ENCODE measurements around the gene ZEB2. TPM values are rescaled to one million over a fixed set of nuclear protein-coding genes. Genes with fewer than 3 reads are reported as not detected.

The ZEB2 gene
- total RNA-seq, 1 experiment from 2014 or later, result 1.1 TPM

GRCh38 chr2:144458541-144458940 is 61.4 kb downstream of the ZEB2 start:
- in situ Hi-C loops (cut with HindIII; ENCODE audit: low pct_unique_long_range_greater_than_20kb, low sequenced_read_pairs) (no loop called here), intact Hi-C loops (cut with micrococcal nuclease; ENCODE audit: unreplicated experiment) (no loop called here)
- H3K4me3 ChIP-seq (ENCODE audit: low read depth in 2 of 2, low read length in 2 of 2), result no peak overlapping the region
- POLR2A ChIA-PET, result no interaction called here
- DNase-seq (ENCODE audit: low read depth, low spot score) (no peak), ATAC-seq (no peak)
- H3K36me3 ChIP-seq (ENCODE audit: control insufficient read depth, insufficient read depth, low read length), result no peaks in the 10 kb centered on the region
- peaks cover 6% of the 10 kb centered on the region for H3K27me3 ChIP-seq (ENCODE audit: control insufficient read depth, insufficient read depth, low read length)
- no peaks in the 10 kb centered on the region for H3K9me3 ChIP-seq (ENCODE audit: control insufficient read depth, insufficient read depth, low read depth, low read length)
- H3K4me1 ChIP-seq (ENCODE audit: control insufficient read depth, insufficient read depth, low read length), result no peaks in the 10 kb centered on the region
- CTCF ChIA-PET, result no interaction called here
- no TSS peak for BruUV-seq (replicated peaks)
- no peak overlapping the region for H3K27ac ChIP-seq (ENCODE audit: low read length)
- TF ChIP-seq SIN3A (IDR thresholded peaks at IDR 0.05; ENCODE audit: borderline replicate concordance, insufficient read depth, low read depth, low read length) (no peak), POLR2AphosphoS5 (IDR thresholded peaks at IDR 0.05; ENCODE audit: low read depth, low read length) (no peak), TCF7L2 (IDR thresholded peaks at IDR 0.05; ENCODE audit: low read depth, low read length) (no peak)
- TF ChIP-seq, protein P1, sequence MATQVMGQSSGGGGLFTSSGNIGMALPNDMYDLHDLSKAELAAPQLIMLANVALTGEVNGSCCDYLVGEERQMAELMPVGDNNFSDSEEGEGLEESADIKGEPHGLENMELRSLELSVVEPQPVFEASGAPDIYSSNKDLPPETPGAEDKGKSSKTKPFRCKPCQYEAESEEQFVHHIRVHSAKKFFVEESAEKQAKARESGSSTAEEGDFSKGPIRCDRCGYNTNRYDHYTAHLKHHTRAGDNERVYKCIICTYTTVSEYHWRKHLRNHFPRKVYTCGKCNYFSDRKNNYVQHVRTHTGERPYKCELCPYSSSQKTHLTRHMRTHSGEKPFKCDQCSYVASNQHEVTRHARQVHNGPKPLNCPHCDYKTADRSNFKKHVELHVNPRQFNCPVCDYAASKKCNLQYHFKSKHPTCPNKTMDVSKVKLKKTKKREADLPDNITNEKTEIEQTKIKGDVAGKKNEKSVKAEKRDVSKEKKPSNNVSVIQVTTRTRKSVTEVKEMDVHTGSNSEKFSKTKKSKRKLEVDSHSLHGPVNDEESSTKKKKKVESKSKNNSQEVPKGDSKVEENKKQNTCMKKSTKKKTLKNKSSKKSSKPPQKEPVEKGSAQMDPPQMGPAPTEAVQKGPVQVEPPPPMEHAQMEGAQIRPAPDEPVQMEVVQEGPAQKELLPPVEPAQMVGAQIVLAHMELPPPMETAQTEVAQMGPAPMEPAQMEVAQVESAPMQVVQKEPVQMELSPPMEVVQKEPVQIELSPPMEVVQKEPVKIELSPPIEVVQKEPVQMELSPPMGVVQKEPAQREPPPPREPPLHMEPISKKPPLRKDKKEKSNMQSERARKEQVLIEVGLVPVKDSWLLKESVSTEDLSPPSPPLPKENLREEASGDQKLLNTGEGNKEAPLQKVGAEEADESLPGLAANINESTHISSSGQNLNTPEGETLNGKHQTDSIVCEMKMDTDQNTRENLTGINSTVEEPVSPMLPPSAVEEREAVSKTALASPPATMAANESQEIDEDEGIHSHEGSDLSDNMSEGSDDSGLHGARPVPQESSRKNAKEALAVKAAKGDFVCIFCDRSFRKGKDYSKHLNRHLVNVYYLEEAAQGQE (IDR thresholded peaks at IDR 0.05; ENCODE audit: insufficient read depth in 1 of 2, low read depth in 2 of 2, low read length in 1 of 2), result no peak
- TF ChIP-seq, protein P2, sequence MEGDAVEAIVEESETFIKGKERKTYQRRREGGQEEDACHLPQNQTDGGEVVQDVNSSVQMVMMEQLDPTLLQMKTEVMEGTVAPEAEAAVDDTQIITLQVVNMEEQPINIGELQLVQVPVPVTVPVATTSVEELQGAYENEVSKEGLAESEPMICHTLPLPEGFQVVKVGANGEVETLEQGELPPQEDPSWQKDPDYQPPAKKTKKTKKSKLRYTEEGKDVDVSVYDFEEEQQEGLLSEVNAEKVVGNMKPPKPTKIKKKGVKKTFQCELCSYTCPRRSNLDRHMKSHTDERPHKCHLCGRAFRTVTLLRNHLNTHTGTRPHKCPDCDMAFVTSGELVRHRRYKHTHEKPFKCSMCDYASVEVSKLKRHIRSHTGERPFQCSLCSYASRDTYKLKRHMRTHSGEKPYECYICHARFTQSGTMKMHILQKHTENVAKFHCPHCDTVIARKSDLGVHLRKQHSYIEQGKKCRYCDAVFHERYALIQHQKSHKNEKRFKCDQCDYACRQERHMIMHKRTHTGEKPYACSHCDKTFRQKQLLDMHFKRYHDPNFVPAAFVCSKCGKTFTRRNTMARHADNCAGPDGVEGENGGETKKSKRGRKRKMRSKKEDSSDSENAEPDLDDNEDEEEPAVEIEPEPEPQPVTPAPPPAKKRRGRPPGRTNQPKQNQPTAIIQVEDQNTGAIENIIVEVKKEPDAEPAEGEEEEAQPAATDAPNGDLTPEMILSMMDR (IDR thresholded peaks at IDR 0.05), result no peak

GRCh38 chr2:144456680-144457079 is 63.2 kb downstream of the ZEB2 start:
- in situ Hi-C loops (cut with HindIII; ENCODE audit: low pct_unique_long_range_greater_than_20kb, low sequenced_read_pairs), result no loop called here
- CTCF ChIA-PET, result no interaction called here
- no peaks in the 10 kb centered on the region for H3K4me1 ChIP-seq (ENCODE audit: control insufficient read depth, insufficient read depth, low read length)
- no peak overlapping the region for H3K4me3 ChIP-seq (ENCODE audit: low read depth in 2 of 2, low read length in 2 of 2)
- intact Hi-C loops (cut with micrococcal nuclease; ENCODE audit: unreplicated experiment), result no loop called here
- H3K9me3 ChIP-seq (ENCODE audit: control insufficient read depth, insufficient read depth, low read depth, low read length), result no peaks in the 10 kb centered on the region
- DNase-seq (ENCODE audit: low read depth, low spot score) (no peak), ATAC-seq (no peak)
- H3K27ac ChIP-seq (ENCODE audit: low read length), result no peak overlapping the region
- TF ChIP-seq TCF7L2 (IDR thresholded peaks at IDR 0.05; ENCODE audit: low read depth, low read length) (no peak), SIN3A (IDR thresholded peaks at IDR 0.05; ENCODE audit: borderline replicate concordance, insufficient read depth, low read depth, low read length) (no peak), POLR2AphosphoS5 (IDR thresholded peaks at IDR 0.05; ENCODE audit: low read depth, low read length) (no peak)
- TF ChIP-seq, protein P2 (IDR thresholded peaks at IDR 0.05), result no peak
- TF ChIP-seq, protein P1 (IDR thresholded peaks at IDR 0.05; ENCODE audit: insufficient read depth in 1 of 2, low read depth in 2 of 2, low read length in 1 of 2), result no peak
- no TSS peak for BruUV-seq (replicated peaks)
- peaks cover 6% of the 10 kb centered on the region for H3K27me3 ChIP-seq (ENCODE audit: control insufficient read depth, insufficient read depth, low read length)
- POLR2A ChIA-PET, result no interaction called here
- H3K36me3 ChIP-seq (ENCODE audit: control insufficient read depth, insufficient read depth, low read length), result no peaks in the 10 kb centered on the region

Measured in Panc1 (cell line).